Measurements from ENCODE around the gene IL2RA.

IL2RA gene

DNA sequence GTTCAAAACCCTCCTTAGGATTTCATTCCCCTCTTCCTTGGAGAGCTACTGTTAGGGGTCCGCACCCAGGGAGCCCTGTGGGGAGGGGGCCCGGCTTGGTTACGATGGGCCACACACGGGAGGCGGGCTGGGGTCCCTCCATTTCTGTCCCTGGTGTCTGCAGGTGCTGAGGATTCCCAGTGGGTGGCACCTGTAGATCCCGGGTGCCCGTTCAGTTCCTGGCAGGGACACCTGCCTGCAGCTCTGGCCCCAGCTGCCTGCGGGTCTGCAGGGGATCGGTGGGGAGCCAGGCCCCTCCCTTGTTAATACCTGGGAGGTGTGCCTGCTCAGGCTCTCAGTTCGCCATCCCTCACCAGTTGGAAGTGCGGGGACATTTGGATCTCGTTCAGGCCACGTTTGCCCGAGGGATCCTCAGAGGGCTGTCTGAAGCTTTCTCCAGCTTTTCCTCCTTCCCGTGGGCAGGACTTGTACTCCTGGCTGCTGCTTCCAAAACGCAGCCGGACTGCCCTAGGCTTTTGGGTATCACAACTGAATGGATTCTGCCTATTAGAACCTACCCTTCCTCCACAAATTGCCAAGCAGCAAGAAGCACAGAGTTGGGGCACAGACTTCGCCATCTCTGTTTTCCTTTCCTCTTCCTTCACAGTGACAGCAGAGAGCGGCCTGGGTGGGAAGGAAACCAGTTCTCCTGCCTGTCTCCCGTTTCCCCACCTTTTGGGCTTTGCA, 62.6 kb downstream of the IL2RA start:
- TF ChIP-seq, protein P1, sequence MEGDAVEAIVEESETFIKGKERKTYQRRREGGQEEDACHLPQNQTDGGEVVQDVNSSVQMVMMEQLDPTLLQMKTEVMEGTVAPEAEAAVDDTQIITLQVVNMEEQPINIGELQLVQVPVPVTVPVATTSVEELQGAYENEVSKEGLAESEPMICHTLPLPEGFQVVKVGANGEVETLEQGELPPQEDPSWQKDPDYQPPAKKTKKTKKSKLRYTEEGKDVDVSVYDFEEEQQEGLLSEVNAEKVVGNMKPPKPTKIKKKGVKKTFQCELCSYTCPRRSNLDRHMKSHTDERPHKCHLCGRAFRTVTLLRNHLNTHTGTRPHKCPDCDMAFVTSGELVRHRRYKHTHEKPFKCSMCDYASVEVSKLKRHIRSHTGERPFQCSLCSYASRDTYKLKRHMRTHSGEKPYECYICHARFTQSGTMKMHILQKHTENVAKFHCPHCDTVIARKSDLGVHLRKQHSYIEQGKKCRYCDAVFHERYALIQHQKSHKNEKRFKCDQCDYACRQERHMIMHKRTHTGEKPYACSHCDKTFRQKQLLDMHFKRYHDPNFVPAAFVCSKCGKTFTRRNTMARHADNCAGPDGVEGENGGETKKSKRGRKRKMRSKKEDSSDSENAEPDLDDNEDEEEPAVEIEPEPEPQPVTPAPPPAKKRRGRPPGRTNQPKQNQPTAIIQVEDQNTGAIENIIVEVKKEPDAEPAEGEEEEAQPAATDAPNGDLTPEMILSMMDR (IDR thresholded peaks at IDR 0.05; ENCODE audit: borderline replicate concordance, control extremely low read depth, extremely low read depth, insufficient read depth, missing control alignments), result no peak
- DNase-seq (ENCODE audit: low spot score), result no peak
- in situ Hi-C loops (cut with MboI; ENCODE audit: low sequenced_read_pairs, unreplicated experiment), result no loop called here

DNA sequence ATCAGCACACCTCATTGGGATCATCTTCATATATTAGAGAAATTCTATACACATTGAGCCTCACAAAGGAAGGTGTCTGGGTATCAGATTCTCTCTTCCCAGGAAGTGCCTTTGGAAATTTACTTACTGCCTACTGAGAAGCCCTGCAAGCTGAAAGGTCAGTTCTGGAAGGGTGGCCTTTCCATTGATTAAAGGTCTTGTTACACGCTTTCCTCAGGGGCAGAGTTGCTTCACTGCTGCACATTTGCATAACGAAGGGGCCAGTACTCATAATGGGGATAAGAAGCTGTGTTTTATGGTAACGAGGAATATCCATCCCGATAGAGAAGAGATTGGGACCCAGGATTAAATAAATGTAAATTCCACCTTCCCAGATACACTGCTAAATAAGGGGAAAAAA, 65.5 kb downstream of the IL2RA start:
- in situ Hi-C loops (cut with MboI; ENCODE audit: low sequenced_read_pairs, unreplicated experiment), result no loop called here
- no peak for DNase-seq (ENCODE audit: low spot score)
- TF ChIP-seq, protein P1 (IDR thresholded peaks at IDR 0.05; ENCODE audit: borderline replicate concordance, control extremely low read depth, extremely low read depth, insufficient read depth, missing control alignments), result no peak

DNA sequence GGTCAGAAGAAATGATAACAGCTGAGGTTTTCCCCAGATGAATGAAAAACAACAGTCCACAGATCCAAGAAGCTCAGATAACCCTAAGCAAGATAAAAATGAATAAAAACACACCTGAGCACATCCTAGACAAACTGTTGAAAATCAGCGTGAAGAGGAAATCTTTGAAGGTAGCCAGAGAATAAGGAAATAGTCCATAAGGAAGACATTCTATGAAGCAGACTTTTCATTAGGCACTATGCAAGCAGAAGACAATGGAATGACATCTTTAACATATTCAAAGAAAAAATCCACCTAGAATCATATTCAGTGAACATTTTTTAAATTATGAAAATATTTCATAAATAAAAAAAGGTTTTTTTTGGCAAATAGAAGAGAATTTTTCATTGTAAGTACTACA, 69.8 kb downstream of the IL2RA start:
- DNase-seq (ENCODE audit: low spot score), result no peak
- TF ChIP-seq, protein P1 (IDR thresholded peaks at IDR 0.05; ENCODE audit: borderline replicate concordance, control extremely low read depth, extremely low read depth, insufficient read depth, missing control alignments), result no peak
- in situ Hi-C loops (cut with MboI; ENCODE audit: low sequenced_read_pairs, unreplicated experiment), result no loop called here

DNA sequence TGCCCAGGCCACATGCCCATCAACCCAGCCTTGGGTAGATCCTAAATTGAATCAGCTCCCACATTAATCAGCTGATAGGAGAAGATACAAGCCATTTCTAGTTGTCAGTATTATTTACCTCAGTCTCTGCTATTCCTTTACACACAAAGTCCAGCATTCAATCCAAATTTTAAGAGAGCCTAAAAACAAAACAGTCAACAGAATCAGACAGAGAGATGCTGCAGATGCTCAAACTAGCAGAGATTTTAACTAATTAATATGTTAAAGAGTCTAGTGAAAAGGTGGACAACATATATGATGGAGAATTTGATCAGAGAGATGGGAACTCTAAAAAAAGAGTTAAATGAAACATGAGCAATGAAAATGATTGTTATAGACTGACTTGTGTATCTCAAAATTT, 70.5 kb downstream of the IL2RA start:
- TF ChIP-seq, protein P1 (IDR thresholded peaks at IDR 0.05; ENCODE audit: borderline replicate concordance, control extremely low read depth, extremely low read depth, insufficient read depth, missing control alignments), result no peak
- in situ Hi-C loops (cut with MboI; ENCODE audit: low sequenced_read_pairs, unreplicated experiment), result no loop called here

DNA sequence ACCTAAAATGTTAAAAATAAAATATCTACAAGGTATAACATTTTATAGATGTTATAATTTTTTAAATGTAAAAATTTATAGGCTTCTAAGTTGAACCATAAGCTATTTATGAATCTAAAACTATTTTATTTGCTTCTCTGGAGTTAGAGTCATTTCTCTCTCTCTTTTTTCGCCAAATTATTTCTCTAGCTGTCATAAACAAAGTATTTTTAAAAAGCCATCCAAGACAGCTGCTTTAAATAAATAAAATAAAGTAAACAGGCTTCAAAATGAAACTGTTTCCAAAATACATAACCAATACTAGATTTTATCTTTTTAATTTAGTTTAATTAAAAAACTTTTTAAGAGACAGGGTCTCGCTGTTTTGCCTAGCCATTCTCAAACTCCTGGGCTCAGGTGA, 72.4 kb downstream of the IL2RA start:
- DNase-seq (ENCODE audit: low spot score), result no peak
- TF ChIP-seq, protein P1 (IDR thresholded peaks at IDR 0.05; ENCODE audit: borderline replicate concordance, control extremely low read depth, extremely low read depth, insufficient read depth, missing control alignments), result no peak
- in situ Hi-C loops (cut with MboI; ENCODE audit: low sequenced_read_pairs, unreplicated experiment), result no loop called here

More for the DNA sequence above, 70.5 kb downstream of the IL2RA start:
- DNase-seq (ENCODE audit: low spot score), result no peak

DNA sequence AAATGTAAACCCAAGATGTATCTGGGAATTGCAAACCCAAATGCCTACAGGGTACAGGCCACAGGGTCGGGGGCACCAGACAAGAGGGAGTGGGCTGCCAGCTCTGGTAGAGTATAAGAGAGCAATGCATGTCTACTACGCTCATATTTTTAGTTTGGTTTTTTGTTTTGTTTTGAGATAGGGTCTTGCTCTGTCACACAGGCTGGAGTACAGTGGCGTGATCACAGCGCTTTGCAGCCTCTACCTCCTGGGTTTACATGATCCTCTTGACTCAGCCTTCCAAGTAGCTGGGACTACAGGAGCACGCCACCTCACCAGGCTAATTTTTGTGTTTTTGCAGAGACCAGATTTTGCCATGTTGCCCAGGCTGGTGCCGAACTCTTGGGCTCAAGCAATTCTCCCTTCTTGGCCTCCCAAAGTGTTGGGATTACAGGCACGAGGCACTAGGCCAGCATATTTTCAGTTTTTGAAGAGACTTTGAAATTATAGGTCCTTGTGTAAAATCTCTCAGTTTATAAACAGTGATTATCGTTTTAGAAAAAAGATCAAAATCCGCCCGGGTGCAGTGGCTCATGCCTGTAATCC, 73.7 kb downstream of the IL2RA start:
- in situ Hi-C loops (cut with MboI; ENCODE audit: low sequenced_read_pairs, unreplicated experiment), result no loop called here
- DNase-seq (ENCODE audit: low spot score), result no peak
- TF ChIP-seq, protein P1 (IDR thresholded peaks at IDR 0.05; ENCODE audit: borderline replicate concordance, control extremely low read depth, extremely low read depth, insufficient read depth, missing control alignments), result no peak

Data from GM13976 (cell line).